ENCODE results near the gene OR1J1.

The OR1J1 gene

GRCh38 chr9:122464633-122465567, 12.8 kb downstream of the OR1J1 start:
- peak; percentile 85 for TF ChIP-seq CTCF (IDR thresholded peaks at IDR 0.05)

- TF ChIP-seq CTCF (IDR thresholded peaks at IDR 0.05), result peak; percentile 55
These were observed 13.7 kb downstream of the OR1J1 start for GRCh38 chr9:122463828-122464632.

- TF ChIP-seq CTCF (IDR thresholded peaks at IDR 0.05), result no peak
These were observed 19.9 kb downstream of the OR1J1 start for GRCh38 chr9:122457787-122458186.

GRCh38 chr9:122456123-122456522, 21.6 kb downstream of the OR1J1 start:
- TF ChIP-seq CTCF (IDR thresholded peaks at IDR 0.05), result no peak

GRCh38 chr9:122453677-122454135, 24.0 kb downstream of the OR1J1 start:
- TF ChIP-seq CTCF (IDR thresholded peaks at IDR 0.05), result no peak

GRCh38 chr9:122446819-122447484, 30.8 kb downstream of the OR1J1 start:
- TF ChIP-seq CTCF (IDR thresholded peaks at IDR 0.05), result no peak

- no peak for TF ChIP-seq CTCF (IDR thresholded peaks at IDR 0.05)
These were observed 32.5 kb downstream of the OR1J1 start for GRCh38 chr9:122445155-122445749.

Measured in LNCAP (cell line).